ENCODE data around the gene BICD1. TPM values are rescaled to one million over a fixed set of nuclear protein-coding genes. Genes with fewer than 3 reads are reported as not detected.

BICD1 gene
- polyA plus RNA-seq, 1 experiment, result 7.9 TPM

GRCh38 chr12:32399370-32400113 lies 292.9 kb downstream of the BICD1 start, which contains the start of gene FGD4:
Gene FGD4, plus strand, starts transcription at chr12:32399558.
- POLR2A ChIA-PET, result no interaction called here
- peak within 1 kb of the TSS; percentile 67 for H3K4me3 ChIP-seq (ENCODE audit: low read depth, low read length)
- TF ChIP-seq CTCF (IDR thresholded peaks at IDR 0.05; ENCODE audit: insufficient read depth, low read depth, low read length), result peak; percentile 51
- peaks cover 7% of the 10 kb centered on the region for H3K27me3 ChIP-seq (ENCODE audit: control insufficient read depth, insufficient read depth, low read length)
- CTCF ChIA-PET, result interaction anchor here (0.7 to 1.7 kb wide), 3 partner anchors 9 to 56 kb away, joined by 3 to 4 read pairs (median 3); no protein-coding TSS in a partner anchor
- H3K36me3 ChIP-seq (ENCODE audit: control insufficient read depth, insufficient read depth, low read length), result no peaks in the 10 kb centered on the region
- no peak for DNase-seq (ENCODE audit: low read depth)

GRCh38 chr12:32400114-32400672 lies 293.5 kb downstream of the BICD1 start:
- CTCF ChIA-PET, result interaction anchor here (0.7 to 1.7 kb wide), 2 partner anchors 33 to 55 kb away, joined by 3 to 4 read pairs; no protein-coding TSS in a partner anchor
- POLR2A ChIA-PET, result no interaction called here

GRCh38 chr12:32400866-32401265 lies 294.2 kb downstream of the BICD1 start:
- Histone ChIP-seq H3K36me3 (ENCODE audit: control insufficient read depth, insufficient read depth, low read length) (no peaks in the 10 kb centered on the region), H3K27me3 (ENCODE audit: control insufficient read depth, insufficient read depth, low read length) (peaks cover 7% of the 10 kb centered on the region), H3K4me3 (ENCODE audit: low read depth, low read length) (no peak overlapping the region)
- ChIA-PET POLR2A (no interaction called here), CTCF (no interaction called here)
- no peak for DNase-seq (ENCODE audit: low read depth)
- no peak for TF ChIP-seq CTCF (IDR thresholded peaks at IDR 0.05; ENCODE audit: insufficient read depth, low read depth, low read length)

More at GRCh38 chr12:32400114-32400672, 293.5 kb downstream of the BICD1 start:
- no peak for TF ChIP-seq CTCF (IDR thresholded peaks at IDR 0.05; ENCODE audit: insufficient read depth, low read depth, low read length)
- DNase-seq (ENCODE audit: low read depth), result no peak
- Histone ChIP-seq H3K4me3 (ENCODE audit: low read depth, low read length) (peak overlapping the region; percentile 67), H3K36me3 (ENCODE audit: control insufficient read depth, insufficient read depth, low read length) (no peaks in the 10 kb centered on the region), H3K27me3 (ENCODE audit: control insufficient read depth, insufficient read depth, low read length) (peaks cover 7% of the 10 kb centered on the region)

- H3K4me3 ChIP-seq (ENCODE audit: low read depth, low read length), result no peak overlapping the region
- CTCF ChIA-PET, result no interaction called here
- TF ChIP-seq CTCF (IDR thresholded peaks at IDR 0.05; ENCODE audit: insufficient read depth, low read depth, low read length), result no peak
- POLR2A ChIA-PET, result no interaction called here
- DNase-seq (ENCODE audit: low read depth), result no peak
- no peaks in the 10 kb centered on the region for H3K36me3 ChIP-seq (ENCODE audit: control insufficient read depth, insufficient read depth, low read length)
- peaks cover 7% of the 10 kb centered on the region for H3K27me3 ChIP-seq (ENCODE audit: control insufficient read depth, insufficient read depth, low read length)
Measured at GRCh38 chr12:32402170-32402569, 295.5 kb downstream of the BICD1 start.

- no peak for TF ChIP-seq CTCF (IDR thresholded peaks at IDR 0.05; ENCODE audit: insufficient read depth, low read depth, low read length)
- ChIA-PET POLR2A (no interaction called here), CTCF (no interaction called here)
- Histone ChIP-seq H3K27me3 (ENCODE audit: control insufficient read depth, insufficient read depth, low read length) (peaks cover 7% of the 10 kb centered on the region), H3K4me3 (ENCODE audit: low read depth, low read length) (no peak overlapping the region), H3K36me3 (ENCODE audit: control insufficient read depth, insufficient read depth, low read length) (no peaks in the 10 kb centered on the region)
- no peak for DNase-seq (ENCODE audit: low read depth)
Measured at GRCh38 chr12:32402946-32403345, 296.3 kb downstream of the BICD1 start.
